Activated CD4-positive, alpha-beta memory T cell treated with anti-CD3 and anti-CD28 coated beads for 36 hours (primary cell): Measurements from ENCODE around the gene FGD2. TPM values are rescaled to one million over a fixed set of nuclear protein-coding genes. Genes with fewer than 3 reads are reported as not detected.

ENCODE experiments used
- CTCF ChIA-PET: fragments of 350-600 bp; sonication (Branson Sonifier 250); formaldehyde crosslinking; loops from one replicate; lab custom pipeline; 2021; ENCODE audit warnings: antibody characterized with exemption, inconsistent platforms; lab: Charles Lee
- POLR2A ChIA-PET: fragments of 350-600 bp; sonication (Branson Sonifier 250); formaldehyde crosslinking; loops from one replicate; lab custom pipeline; 2021; ENCODE audit warnings: antibody characterized with exemption; lab: Charles Lee
- DNase-seq: peaks from one replicate; pipeline ENCODE4 v3.0.0-alpha.2; 2020
- H3K27ac Mint-ChIP-seq: one replicate; pipeline ENCODE4 v1.8.0; 2021; ENCODE audit warnings: mixed read lengths
- H3K27me3 Mint-ChIP-seq: one replicate; pipeline ENCODE4 v1.8.0; 2021; ENCODE audit warnings: mixed read lengths
- H3K36me3 Mint-ChIP-seq: one replicate; pipeline ENCODE4 v1.8.0; 2021; ENCODE audit warnings: mixed read lengths
- H3K4me1 Mint-ChIP-seq: one replicate; pipeline ENCODE4 v1.8.0; 2021; ENCODE audit warnings: low read depth, mixed read lengths
- H3K4me3 Mint-ChIP-seq: one replicate; pipeline ENCODE4 v1.8.0; 2021; ENCODE audit warnings: mild to moderate bottlenecking, mixed read lengths
- H3K9me3 Mint-ChIP-seq: one replicate; pipeline ENCODE4 v1.8.0; 2021; ENCODE audit warnings: mixed read lengths
- intact Hi-C: fragments of 100-400 bp; cut with micrococcal nuclease; formaldehyde crosslinking; loops from one replicate; pipeline ENCODE4 v1.15.1; 2023
- total RNA-seq, 2 experiments: library from RNA; stranded (reverse); gene quantifications; one replicate each; pipeline ENCODE4 v1.2.3, GENCODE V29; 2021

FGD2 gene
- total RNA-seq, 2 experiments from 2014 or later = 0.48 to 0.52 TPM

GRCh38 chr6:37074053-37074827 is 68.8 kb downstream of the FGD2 start:
- Mint-ChIP-seq H3K4me1 (peaks cover 17% of the 10 kb centered on the region), H3K4me3 (no peak overlapping the region), H3K27me3 (no peaks in the 10 kb centered on the region), H3K27ac (no peak overlapping the region), H3K9me3 (no peaks in the 10 kb centered on the region), H3K36me3 (peaks cover 1% of the 10 kb centered on the region)
- ChIA-PET CTCF (interaction anchor here (0.9 kb wide), 1 partner anchor 22 kb away, joined by 3 read pairs; no protein-coding TSS in a partner anchor), POLR2A (interaction anchor here (0.6 kb wide), 1 partner anchor 25 kb away, joined by 5 read pairs; no protein-coding TSS in a partner anchor)
- intact Hi-C loops = no loop called here
- DNase-seq = no peak

- CTCF ChIA-PET = no interaction called here
- Mint-ChIP-seq H3K27me3 (no peaks in the 10 kb centered on the region), H3K4me1 (peaks cover 6% of the 10 kb centered on the region), H3K36me3 (no peaks in the 10 kb centered on the region), H3K4me3 (no peak overlapping the region), H3K9me3 (no peaks in the 10 kb centered on the region), H3K27ac (no peak overlapping the region)
- no peak for DNase-seq
- POLR2A ChIA-PET = no interaction called here
- intact Hi-C loops = no loop called here
Observed at GRCh38 chr6:37077191-37077904, 71.9 kb downstream of the FGD2 start.

GRCh38 chr6:37077905-37078296 is 72.4 kb downstream of the FGD2 start:
- H3K4me3 Mint-ChIP-seq = no peak overlapping the region
- intact Hi-C loops = no loop called here
- no peak for DNase-seq
- no peak overlapping the region for H3K27ac Mint-ChIP-seq
- ChIA-PET POLR2A (no interaction called here), CTCF (no interaction called here)
- peaks cover 2% of the 10 kb centered on the region for H3K4me1 Mint-ChIP-seq
- no peaks in the 10 kb centered on the region for H3K9me3 Mint-ChIP-seq
- no peaks in the 10 kb centered on the region for H3K27me3 Mint-ChIP-seq
- H3K36me3 Mint-ChIP-seq = no peaks in the 10 kb centered on the region

Other genes starting within 250 kb of the FGD2 start
- 1 to 10 TPM; 1.5 to 1.8 TPM for gene CPNE5, start 166.2 kb upstream of the FGD2 start, total RNA-seq
- gene PPIL1, start 130.9 kb upstream of the FGD2 start, total RNA-seq = 10 to 100 TPM; 38.5 to 40.6 TPM
- 10 to 100 TPM; 29.2 to 29.8 TPM for gene C6orf89, start 119.7 kb upstream of the FGD2 start, total RNA-seq
- gene PI16, start 50.9 kb upstream of the FGD2 start, total RNA-seq = 1 to 10 TPM; 1.0 to 1.1 TPM
- 100 to 1,000 TPM; 109 to 114 TPM for gene MTCH1, start 19.5 kb upstream of the FGD2 start, total RNA-seq
- 100 to 1,000 TPM; 204 TPM for gene PIM1, start 164.5 kb downstream of the FGD2 start, total RNA-seq